ENCODE measurements around the gene MLC1.

DNA sequence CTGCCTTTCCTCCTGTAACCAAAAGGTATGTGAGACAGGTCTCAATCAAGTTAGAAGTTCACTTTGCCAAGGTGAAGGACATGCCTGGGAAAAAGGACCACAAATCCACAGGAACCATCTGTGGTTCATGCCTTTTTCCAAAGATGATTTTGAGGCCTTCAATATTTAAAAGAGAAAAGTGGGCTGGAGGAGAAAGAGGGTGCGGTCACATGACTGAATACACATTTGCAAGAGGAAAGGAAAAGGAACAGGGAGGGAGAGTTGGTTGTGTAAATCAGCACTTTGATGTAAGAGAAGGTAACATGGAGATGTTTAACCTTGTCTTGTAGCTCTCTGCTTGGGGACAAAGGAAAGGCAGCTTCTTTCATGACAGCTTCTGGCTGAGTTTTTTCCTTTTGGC lies 25.8 kb upstream of the MLC1 start:
- TF ChIP-seq REST (IDR thresholded peaks at IDR 0.05; ENCODE audit: insufficient read depth in 1 of 2, low read depth in 2 of 2, low read length in 1 of 2) (no peak), CTCF (IDR thresholded peaks at IDR 0.05) (no peak), TCF7L2 (IDR thresholded peaks at IDR 0.05; ENCODE audit: low read depth, low read length) (no peak), POLR2AphosphoS5 (IDR thresholded peaks at IDR 0.05; ENCODE audit: low read depth, low read length) (no peak)
